Measurements from ENCODE around the gene KREMEN2.
A peak's percentile ranks its signal among the peaks of the same experiment; 100 is the strongest.

Gene KREMEN2

GRCh38 chr16:2980227-2981176 is 16.4 kb downstream of the KREMEN2 start, which contains the start of gene PKMYT1:
PKMYT1 (minus strand) TSS chr16:2980446; CDS start chr16:2979657, 789 bp downstream.
- DNase-seq, result peak; percentile 95

- DNase-seq, result no peak
Measured at GRCh38 chr16:2981177-2981898, 17.3 kb downstream of the KREMEN2 start.

GRCh38 chr16:2981899-2982250 is 17.8 kb downstream of the KREMEN2 start:
- no peak for DNase-seq

GRCh38 chr16:2982402-2982801 is 18.3 kb downstream of the KREMEN2 start:
- no peak for DNase-seq

DNA sequence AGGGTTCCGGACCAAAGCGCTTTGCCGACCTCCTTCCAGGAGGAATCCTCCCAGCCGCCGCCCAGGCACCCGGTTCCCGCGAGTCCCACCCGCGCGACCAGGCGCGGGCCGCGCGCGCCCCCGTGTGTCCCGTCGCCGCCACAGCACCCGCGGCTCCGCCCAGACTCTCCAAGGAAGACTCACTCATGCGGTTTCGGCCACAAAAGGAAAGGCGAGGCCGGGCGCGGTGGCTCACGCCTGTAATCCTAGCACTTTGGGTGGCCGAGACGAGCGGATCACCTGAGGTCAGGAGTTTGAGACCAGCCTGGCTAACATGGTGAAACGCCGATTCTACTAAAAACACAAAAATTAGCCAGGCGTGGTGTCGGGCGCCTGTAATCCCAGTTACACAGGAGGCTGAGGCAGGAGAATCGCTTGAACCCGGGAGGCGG is 19.6 kb downstream of the KREMEN2 start:
- peak; percentile 72 for DNase-seq

- DNase-seq, result no peak
Measured at GRCh38 chr16:2985462-2985861, 21.4 kb downstream of the KREMEN2 start.

DNA sequence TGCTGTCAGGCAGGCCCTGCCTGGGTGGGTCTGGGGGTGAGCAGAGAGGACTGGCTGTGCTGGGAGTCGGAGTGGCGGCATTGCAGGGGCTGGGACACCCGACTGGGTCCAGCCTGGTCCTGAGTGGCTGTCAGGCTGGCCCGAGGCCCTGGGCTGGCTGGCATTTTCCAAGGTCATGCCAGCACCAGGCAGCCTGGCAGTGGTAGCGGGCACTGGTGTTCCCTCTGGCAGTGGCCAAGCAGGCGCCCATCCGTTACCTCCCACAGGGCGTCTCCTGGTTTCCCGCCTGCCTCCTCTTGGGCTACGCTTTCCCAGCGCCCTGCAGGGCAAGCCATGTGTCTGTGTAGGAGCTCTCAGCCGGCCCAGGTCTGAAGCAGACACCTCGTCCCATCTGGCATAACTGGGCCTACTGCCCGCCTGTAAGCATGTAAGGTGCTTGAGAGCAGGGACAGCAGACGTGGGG is 21.8 kb downstream of the KREMEN2 start:
- no peak for DNase-seq

DNA sequence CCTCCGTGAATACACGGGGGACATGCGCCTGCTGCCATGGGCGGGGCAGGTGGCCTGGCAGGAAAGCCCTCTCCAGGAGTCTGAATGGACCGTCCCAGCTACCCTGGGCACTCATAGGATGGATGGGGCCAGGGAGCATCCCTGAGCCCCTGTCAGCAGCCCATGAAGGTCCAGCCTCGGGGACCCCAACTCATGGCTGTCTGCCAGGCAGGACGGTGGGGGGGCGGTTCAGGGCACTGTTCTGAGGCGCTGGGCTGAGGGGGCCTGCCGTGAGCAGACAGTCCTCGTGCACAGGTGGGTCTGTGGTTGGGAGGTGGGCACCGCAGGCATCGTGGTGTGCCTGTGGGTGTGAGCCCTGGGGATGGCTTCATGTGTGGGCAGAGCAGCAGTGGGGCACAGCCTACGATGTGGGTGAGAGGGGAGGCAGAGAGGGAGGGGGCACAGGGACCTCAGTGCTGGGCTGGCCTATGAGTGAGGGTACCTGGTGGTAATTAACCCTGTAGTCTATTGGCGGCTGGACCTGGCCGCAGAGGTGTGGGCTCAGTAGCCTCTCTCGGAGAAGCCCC is 22.6 kb downstream of the KREMEN2 start:
- DNase-seq, result no peak

GRCh38 chr16:2987286-2987685 is 23.2 kb downstream of the KREMEN2 start:
- no peak for DNase-seq

DNA sequence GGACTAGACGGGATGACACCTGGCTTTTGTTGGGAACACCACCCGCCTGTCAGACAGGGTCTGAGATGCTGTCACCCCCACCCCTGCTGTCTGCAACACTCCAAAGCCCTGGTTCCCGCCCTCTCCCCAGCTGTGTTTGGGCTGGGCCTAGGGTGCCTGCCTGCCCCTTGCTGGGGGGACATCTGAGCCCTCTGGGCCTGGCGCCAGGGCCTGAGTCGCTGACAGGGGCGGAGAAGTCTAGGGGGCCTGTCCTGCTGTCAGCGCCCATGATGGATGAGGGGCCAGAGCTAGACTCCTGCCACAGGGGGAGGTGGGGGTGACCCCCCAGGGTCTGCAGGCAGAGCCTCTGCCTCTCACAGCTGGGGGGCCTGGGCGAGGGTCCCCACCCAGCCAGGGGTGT is 23.8 kb downstream of the KREMEN2 start:
- no peak for DNase-seq

- no peak for DNase-seq
Measured at GRCh38 chr16:2988590-2989099, 24.6 kb downstream of the KREMEN2 start.

- DNase-seq, result no peak
Measured at GRCh38 chr16:2990891-2991290, 26.8 kb downstream of the KREMEN2 start.

DNA sequence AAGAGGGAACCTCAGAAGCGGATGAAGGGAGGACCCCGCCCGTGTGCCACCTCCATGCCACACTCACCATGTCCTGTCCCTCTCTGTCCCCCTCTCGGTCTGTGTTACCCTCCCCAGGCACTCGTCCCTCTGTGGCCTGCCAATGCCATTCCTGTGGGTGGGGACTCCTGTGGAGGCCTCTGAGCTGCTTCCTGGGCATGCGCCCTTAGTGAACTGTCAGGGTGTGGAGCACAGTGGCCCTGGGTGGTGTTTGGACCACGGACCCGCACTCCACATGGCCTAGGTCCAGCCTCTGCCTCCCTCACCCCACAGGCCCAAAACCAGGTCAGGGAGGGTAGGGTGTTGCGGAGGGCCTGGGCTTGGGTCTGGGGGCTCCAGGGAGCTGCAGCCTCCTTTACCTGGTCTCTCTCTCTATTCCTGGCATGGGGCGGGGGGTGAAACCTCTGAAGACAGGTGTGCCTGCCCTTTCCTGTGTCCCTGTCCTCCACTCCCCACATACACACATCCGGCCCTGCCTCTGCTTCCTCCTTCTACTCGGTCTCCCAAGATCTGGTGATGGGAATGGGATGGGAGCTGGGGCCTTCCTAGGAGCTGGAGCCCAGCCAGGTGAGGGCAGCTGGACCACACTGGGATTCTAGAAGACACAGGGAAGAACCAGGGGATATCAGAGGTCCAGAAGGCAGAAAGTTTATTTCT is 27.6 kb downstream of the KREMEN2 start:
- no peak for DNase-seq

DNA sequence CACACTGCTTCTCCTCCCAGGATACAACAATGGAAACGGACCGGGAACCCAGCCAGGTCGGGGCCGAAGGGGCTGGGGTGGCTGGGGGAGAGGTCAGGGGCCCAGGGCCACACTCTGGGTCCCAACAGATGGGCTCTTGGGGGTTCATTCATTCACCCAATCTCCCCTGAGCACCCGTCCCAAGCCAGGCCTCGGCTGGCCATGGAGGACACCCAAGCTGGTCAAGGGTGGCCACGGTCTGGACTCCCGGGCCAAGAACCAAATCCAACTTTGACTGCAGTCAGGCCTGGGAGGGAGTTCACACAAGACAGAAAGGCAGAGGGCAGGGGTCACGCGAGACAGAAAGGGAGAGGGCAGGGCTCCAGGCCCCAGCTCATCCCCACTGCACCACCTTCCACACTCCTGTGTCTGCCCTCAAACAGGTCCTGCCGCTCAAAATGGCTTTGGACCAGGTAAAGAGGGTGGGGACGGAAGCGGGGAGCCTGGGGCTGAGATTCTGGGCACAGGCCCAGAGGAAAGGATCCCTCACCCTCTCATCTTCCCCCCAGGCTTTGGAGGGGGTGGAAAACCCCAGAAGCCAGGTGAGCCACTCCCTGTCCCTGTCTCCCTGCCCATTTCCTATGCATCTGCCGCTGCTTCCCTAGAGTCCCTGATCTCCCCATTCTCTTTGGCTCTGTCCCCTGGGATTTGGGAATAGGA is 28.5 kb downstream of the KREMEN2 start:
- DNase-seq, result no peak

- DNase-seq, result no peak
Measured at GRCh38 chr16:2996298-2996697, 32.2 kb downstream of the KREMEN2 start.

DNA sequence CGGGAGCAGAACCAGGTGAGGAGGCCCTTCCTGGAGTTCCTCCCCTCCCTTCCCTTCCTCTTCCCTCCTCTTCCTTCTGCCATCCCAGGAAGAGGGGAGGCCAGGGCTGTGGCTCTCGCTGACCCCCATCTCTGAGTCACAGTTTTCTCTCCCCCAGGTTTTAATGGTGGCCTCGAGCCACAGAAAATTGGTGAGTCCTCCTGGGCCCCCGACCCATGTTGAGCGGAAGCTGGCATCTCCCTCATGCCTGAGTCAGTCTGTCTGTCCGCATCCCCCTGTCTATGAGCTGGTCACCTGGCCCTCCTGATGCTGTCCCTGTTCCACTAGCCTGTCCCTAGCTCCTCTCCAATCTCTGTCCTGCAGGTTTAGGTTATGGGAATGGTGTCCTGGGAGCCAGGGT is 35.9 kb downstream of the KREMEN2 start:
- no peak for DNase-seq

- DNase-seq, result no peak
Measured at GRCh38 chr16:3000540-3000939, 36.5 kb downstream of the KREMEN2 start.

- DNase-seq, result no peak
Measured at GRCh38 chr16:3001316-3001715, 37.2 kb downstream of the KREMEN2 start.

- peak; percentile 99 for DNase-seq
Measured at GRCh38 chr16:3003582-3004270, 39.7 kb downstream of the KREMEN2 start.

DNA sequence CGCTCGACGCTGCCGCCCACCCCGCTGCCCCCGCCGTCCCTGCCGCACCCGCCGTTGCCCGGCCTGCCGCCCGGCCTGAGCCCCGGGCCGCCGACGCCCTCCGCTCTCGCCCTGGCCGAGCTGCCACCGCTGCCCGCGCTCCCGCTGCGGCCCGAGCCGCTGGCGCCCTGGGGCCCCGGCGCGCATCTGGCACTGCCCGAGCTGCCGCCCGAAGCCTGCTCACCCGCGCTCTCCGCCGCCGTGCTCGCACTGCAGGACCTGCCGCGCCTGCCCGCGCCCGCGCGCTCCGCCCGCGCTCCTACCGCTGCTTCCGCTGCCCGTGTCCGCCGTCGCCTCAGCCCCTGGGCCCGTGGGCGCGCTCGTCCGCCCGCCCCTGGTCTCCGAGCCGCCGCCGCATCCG is 40.2 kb downstream of the KREMEN2 start:
- DNase-seq, result no peak

GRCh38 chr16:3004781-3005284 is 40.8 kb downstream of the KREMEN2 start:
- no peak for DNase-seq

All from CD4-positive, alpha-beta T cell treated with Interleukin-10 for 1 hour (primary cell).